Vagina (tissue), 2 donors: ENCODE data around the gene UBTD2. TPM values are rescaled to one million over a fixed set of nuclear protein-coding genes. Genes with fewer than 3 reads are reported as not detected.
"Not testable (repeated sequence)": the region's sequence is repeated elsewhere in the genome, so short reads cannot be mapped to it uniquely, and the experiment has no call there.

Experiments used
- DNase-seq, 2 donors: peaks; one replicate each; pipeline ENCODE4 v3.0.0-alpha.2; 2017; ENCODE audit errors: extremely low spot score in 2 of 2
- H3K27ac ChIP-seq: fragments of 200-600 bp; sonication (generic); one replicate; pipeline ENCODE4 v1.5.1; 2019
- H3K27me3 ChIP-seq: fragments of 200-600 bp; sonication (generic); one replicate; pipeline ENCODE4 v1.5.1; 2019
- H3K36me3 ChIP-seq, 2 donors: fragments of 200-600 bp; sonication (generic); one replicate each; pipeline ENCODE4 v1.5.1; 2017 to 2019
- H3K4me1 ChIP-seq: fragments of 200-600 bp; sonication (generic); one replicate; pipeline ENCODE4 v1.5.1; 2019
- H3K4me3 ChIP-seq, 2 donors: fragments of 200-600 bp; sonication (generic); 1 replicate in 1 of 2; 2 replicates in 1 of 2; pipeline ENCODE4 v1.5.1; 2016 to 2019
- H3K9me3 ChIP-seq: fragments of 200-600 bp; sonication (generic); one replicate; pipeline ENCODE4 v1.5.1; 2019
- CTCF ChIP-seq, 3 experiments: fragments of 450-650 bp in 2 of 3; fragments of 200-600 bp in 1 of 3; sonication (generic) in 1 of 3; IDR thresholded peaks; one replicate each; pipeline ENCODE4 v1.5.1; 2017 to 2019; ENCODE audit warnings: antibody characterized with exemption in 3 of 3, mild to moderate bottlenecking in 2 of 3, moderate library complexity in 2 of 3
- POLR2A ChIP-seq, 2 donors: fragments of 450-650 bp; IDR thresholded peaks; one replicate each; pipeline ENCODE4 v1.6.1; 2017; ENCODE audit warnings: antibody characterized with exemption in 2 of 2, mild to moderate bottlenecking in 2 of 2, moderate library complexity in 2 of 2
- POLR2AphosphoS5 ChIP-seq, 2 donors: sonication (generic); formaldehyde crosslinking; IDR thresholded peaks; one replicate each; pipeline ENCODE4 v1.9.0; 2017; ENCODE audit warnings: antibody characterized with exemption in 2 of 2, mild to moderate bottlenecking in 2 of 2, low read depth in 1 of 2; ENCODE audit not compliant: insufficient read depth in 1 of 2
- intact Hi-C: fragments of 100-400 bp; cut with DNase I; formaldehyde crosslinking; loops from one replicate; pipeline ENCODE4 v1.15.1; 2023
- total RNA-seq: library from RNA; depleted of rRNA; stranded (reverse); fragments of >200 nt; gene quantifications from one replicate; pipeline ENCODE4 v1.2.3, GENCODE V29; 2016

Gene UBTD2
- total RNA-seq, 1 donor from 2014 or later, result 22.8 TPM

GRCh38 chr5:172293054-172293744 is 9.6 kb upstream of the UBTD2 start:
- Histone ChIP-seq H3K4me3 (no peak overlapping the region), H3K27ac (no peak overlapping the region), H3K36me3 (no peaks in the 10 kb centered on the region), H3K9me3 (no peaks in the 10 kb centered on the region), H3K27me3 (no peaks in the 10 kb centered on the region), H3K4me1 (no peaks in the 10 kb centered on the region)
- intact Hi-C loops, result loop anchor here (2.0 to 5.0 kb wide), 2 partner anchors 186 to 764 kb away; partner anchors contain the start of gene CREBRF
- TF ChIP-seq POLR2AphosphoS5 (IDR thresholded peaks at IDR 0.05; ENCODE audit: insufficient read depth in 1 of 2, low read depth in 1 of 2) (peak in 1 of 2 donors; percentile 41), CTCF (IDR thresholded peaks at IDR 0.05) (peak; percentile 53 to 69 (median 67)), POLR2A (IDR thresholded peaks at IDR 0.05) (no peak)
- no peak for DNase-seq

GRCh38 chr5:172291837-172292236 is 8.3 kb upstream of the UBTD2 start:
- H3K4me1 ChIP-seq, H3K36me3 ChIP-seq, H3K4me3 ChIP-seq, DNase-seq, H3K27ac ChIP-seq, H3K27me3 ChIP-seq, H3K9me3 ChIP-seq: not testable (repeated sequence)
- intact Hi-C loops, result loop anchor here (2.0 to 5.0 kb wide), 2 partner anchors 185 to 765 kb away; partner anchors contain the start of gene CREBRF

GRCh38 chr5:172288465-172288864 is 4.9 kb upstream of the UBTD2 start:
- TF ChIP-seq POLR2A (IDR thresholded peaks at IDR 0.05) (no peak), CTCF (IDR thresholded peaks at IDR 0.05) (no peak), POLR2AphosphoS5 (IDR thresholded peaks at IDR 0.05; ENCODE audit: insufficient read depth in 1 of 2, low read depth in 1 of 2) (no peak)
- Histone ChIP-seq H3K9me3 (no peaks in the 10 kb centered on the region), H3K4me1 (no peaks in the 10 kb centered on the region), H3K27me3 (no peaks in the 10 kb centered on the region), H3K4me3 (no peak overlapping the region), H3K27ac (no peak overlapping the region), H3K36me3 (no peaks in the 10 kb centered on the region)
- intact Hi-C loops, result loop anchor here (10.0 kb wide), 1 partner anchor 104 kb away; the partner anchor contains the start of gene STK10
- no peak for DNase-seq

- not testable (repeated sequence) for H3K9me3 ChIP-seq, H3K4me1 ChIP-seq, H3K4me3 ChIP-seq, DNase-seq, H3K36me3 ChIP-seq, H3K27ac ChIP-seq, H3K27me3 ChIP-seq
- intact Hi-C loops, result loop anchor here (10.0 kb wide), 1 partner anchor 102 kb away; the partner anchor contains the start of gene STK10
These were observed 3.6 kb upstream of the UBTD2 start for GRCh38 chr5:172287140-172287539.

- no peak for DNase-seq
- H3K9me3 ChIP-seq, result no peaks in the 10 kb centered on the region
- H3K27me3 ChIP-seq, result no peaks in the 10 kb centered on the region
- TF ChIP-seq POLR2AphosphoS5 (IDR thresholded peaks at IDR 0.05; ENCODE audit: insufficient read depth in 1 of 2, low read depth in 1 of 2) (no peak), CTCF (IDR thresholded peaks at IDR 0.05) (no peak), POLR2A (IDR thresholded peaks at IDR 0.05) (no peak)
- H3K36me3 ChIP-seq, result no peaks in the 10 kb centered on the region
- peak overlapping the region; percentile 77 to 96 for H3K4me3 ChIP-seq
- H3K27ac ChIP-seq, result peak overlapping the region; percentile 95
- intact Hi-C loops, result loop anchor here (10.0 kb wide), 1 partner anchor 101 kb away; the partner anchor contains the start of gene STK10
- peaks cover 19% of the 10 kb centered on the region for H3K4me1 ChIP-seq
These were observed 1.9 kb upstream of the UBTD2 start for GRCh38 chr5:172285226-172286143.
